GM12878 (cell line): ENCODE measurements around the gene SLC5A2. TPM values are rescaled to one million over a fixed set of nuclear protein-coding genes. Genes with fewer than 3 reads are reported as not detected.

Experiments
- ATAC-seq: fragments of 200-7000 bp; cut with Tn5 transposase; 3 replicates; pipeline ENCODE4 v1.9.1; 2020; ENCODE audit warnings: mild to moderate bottlenecking, moderate library complexity
- BruUV-seq: library from RNA; stranded (reverse); fragments of 400-500 nt; replicated peaks from 2 replicates; lab custom pipeline; 2021; lab: Mats Ljungman, UMichigan
- CTCF ChIA-PET: fragments of 300-600 bp; sonication (Branson Sonifier 250); formaldehyde crosslinking; extraction: SDS; loops from one replicate; lab custom pipeline; 2021; ENCODE audit warnings: inconsistent platforms; lab: Yijun Ruan, JAX
- POLR2A ChIA-PET: fragments of 350-600 bp; formaldehyde crosslinking; extraction: SDS; loops from one replicate; lab custom pipeline; 2021; ENCODE audit warnings: inconsistent platforms; lab: Charles Lee
- RAD21 ChIA-PET: fragments of 300-600 bp; sonication (Branson Sonifier 250); formaldehyde crosslinking; loops from one replicate; lab custom pipeline; 2023; ENCODE audit warnings: antibody characterized with exemption; ENCODE audit not compliant: unreplicated experiment; lab: Charles Lee
- SMC1A ChIA-PET: fragments of 300-600 bp; sonication (Branson Sonifier 250); formaldehyde crosslinking; loops from one replicate; lab custom pipeline; 2023; ENCODE audit not compliant: unreplicated experiment, uncharacterized antibody; lab: Charles Lee
- DNase-seq: peaks from one replicate; pipeline ENCODE4 v3.0.0-alpha.2; 2011; ENCODE audit warnings: low read depth, low spot score
- FAIRE-seq: peaks from 3 replicates; lab custom pipeline; 2011; peaks lifted over from hg19 to GRCh38; lab: Jason Lieb, UNC
- H2AFZ ChIP-seq: 2 replicates; pipeline ENCODE4 v1.6.0; 2011; ENCODE audit warnings: low read depth, low read length, control low read depth; ENCODE audit not compliant: control insufficient read depth
- H3K27ac ChIP-seq: 2 replicates; pipeline ENCODE4 v1.5.1; 2011; ENCODE audit warnings: control low read depth; ENCODE audit not compliant: control insufficient read depth, insufficient read depth
- H3K27me3 ChIP-seq, 2 experiments: replicated peaks in 1 of 2; 2 replicates each; pipeline versions ENCODE4 v1.6.0 to v1.6.1; 2011; ENCODE audit warnings: low read length in 1 of 2; ENCODE audit not compliant: control insufficient read depth in 2 of 2, insufficient read depth in 2 of 2
- H3K36me3 ChIP-seq, 2 experiments: 2 replicates each; pipeline ENCODE4 v1.5.1; 2011; ENCODE audit warnings: low read length in 1 of 2; ENCODE audit not compliant: control insufficient read depth in 2 of 2, insufficient read depth in 2 of 2
- H3K4me1 ChIP-seq: 2 replicates; pipeline ENCODE4 v1.6.1; 2011; ENCODE audit warnings: mild to moderate bottlenecking, low read length, moderate library complexity, mixed read lengths; ENCODE audit not compliant: control insufficient read depth, insufficient read depth
- H3K4me2 ChIP-seq: 2 replicates; pipeline ENCODE4 v1.6.0; 2011; ENCODE audit warnings: control low read depth; ENCODE audit not compliant: control insufficient read depth, insufficient read depth
- H3K4me3 ChIP-seq: fragments of 200-600 bp; sonication (generic); 2 replicates; pipeline ENCODE4 v1.5.1; 2016
- H3K79me2 ChIP-seq: 2 replicates; pipeline ENCODE4 v1.6.0; 2011; ENCODE audit warnings: low read length; ENCODE audit not compliant: control insufficient read depth, insufficient read depth
- H3K9ac ChIP-seq: 2 replicates; pipeline ENCODE4 v1.8.0; 2011; ENCODE audit warnings: low read length, control low read depth, mixed read lengths; ENCODE audit not compliant: control insufficient read depth, insufficient read depth
- H3K9me3 ChIP-seq: replicated peaks from 3 replicates; pipeline ENCODE4 v1.5.1; 2011; ENCODE audit warnings: mild to moderate bottlenecking, low read length; ENCODE audit not compliant: control insufficient read depth, insufficient read depth
- H4K20me1 ChIP-seq: 2 replicates; pipeline ENCODE4 v1.6.0; 2011; ENCODE audit not compliant: control insufficient read depth, insufficient read depth
- BCLAF1 ChIP-seq: fragments of 450-650 bp; IDR thresholded peaks from 2 replicates; pipeline ENCODE4 v1.6.1; 2017; ENCODE audit warnings: antibody characterized with exemption, mild to moderate bottlenecking, moderate library complexity
- EP300 ChIP-seq, 2 experiments: fragments of 150-350 bp in 1 of 2; IDR thresholded peaks; 2 replicates each; pipeline ENCODE4 v1.6.1; 2011 to 2012; ENCODE audit warnings: low read depth in 2 of 2, low read length in 2 of 2, borderline replicate concordance in 1 of 2, improper control_type of control experiment in 1 of 2, inconsistent platforms in 1 of 2; ENCODE audit not compliant: control insufficient read depth in 1 of 2
- KAT2A ChIP-seq: conservative IDR thresholded peaks from 2 replicates; pipeline ENCODE4 v1.6.1; 2011; ENCODE audit warnings: low read depth, low read length; ENCODE audit not compliant: control insufficient read depth
- ZNF384 ChIP-seq: IDR thresholded peaks from 2 replicates; pipeline ENCODE4 v1.6.1; 2012; ENCODE audit warnings: low read depth, mild to moderate bottlenecking, low read length, improper control_type of control experiment, borderline replicate concordance
- WGBS: methylation state at CpG from one replicate; pipeline ENCODE4 v1.1.6; 2016; ENCODE audit warnings: low lambda C conversion rate; ENCODE audit not compliant: insufficient replicate concordance, insufficient coverage; ENCODE audit errors: missing lambda C conversion rate; 5-methylcytosine and 5-hydroxymethylcytosine counted together
- in situ Hi-C: fragments of 300-500 bp; cut with MboI; formaldehyde crosslinking; loops from 9 replicates; pipeline ENCODE4 v1.14.3; 2018; ENCODE audit warnings: mixed read lengths
- intact Hi-C: fragments of 100-400 bp; cut with micrococcal nuclease; formaldehyde crosslinking; loops from one replicate; pipeline ENCODE4 v1.14.2; 2022; ENCODE audit not compliant: unreplicated experiment
- polyA plus RNA-seq, 11 experiments: library from polyadenylated mRNA; depleted of rRNA in 4 of 11; unstranded in 6 of 11; stranded (reverse) in 5 of 11; fragments of >200 nt; fragmentation: Nextera tagmentation in 4 of 11; fragmentation: Illumina TruSeq in 1 of 11; extraction: Ambion mirVana in 4 of 11; extraction: Trizol in 1 of 11; gene quantifications; 1 replicate in 1 of 11; 2 replicates in 10 of 11; pipeline versions ENCODE4 v1.2.1 to v1.2.3, GENCODE V29; 2011 to 2016; ENCODE audit warnings: inconsistent platforms in 2 of 11, missing spikeins in 2 of 11, low read depth in 1 of 11
- total RNA-seq, 4 experiments: library from RNA; depleted of rRNA in 3 of 4; stranded (reverse); fragments of >200 nt in 3 of 4; fragmentation: Illumina TruSeq in 1 of 4; extraction: Trizol in 1 of 4; gene quantifications; 2 replicates each; pipeline versions ENCODE4 v1.2.1 to v1.2.3, GENCODE V29; 2013 to 2021

SLC5A2 gene
- total and polyA plus RNA-seq, 10 of the 15 experiments (the other 5 are each of a cell fraction or from before 2014, with no cell fraction given) = 3.6 to 4.8 (median 4.4) TPM; not detected in 6

DNA sequence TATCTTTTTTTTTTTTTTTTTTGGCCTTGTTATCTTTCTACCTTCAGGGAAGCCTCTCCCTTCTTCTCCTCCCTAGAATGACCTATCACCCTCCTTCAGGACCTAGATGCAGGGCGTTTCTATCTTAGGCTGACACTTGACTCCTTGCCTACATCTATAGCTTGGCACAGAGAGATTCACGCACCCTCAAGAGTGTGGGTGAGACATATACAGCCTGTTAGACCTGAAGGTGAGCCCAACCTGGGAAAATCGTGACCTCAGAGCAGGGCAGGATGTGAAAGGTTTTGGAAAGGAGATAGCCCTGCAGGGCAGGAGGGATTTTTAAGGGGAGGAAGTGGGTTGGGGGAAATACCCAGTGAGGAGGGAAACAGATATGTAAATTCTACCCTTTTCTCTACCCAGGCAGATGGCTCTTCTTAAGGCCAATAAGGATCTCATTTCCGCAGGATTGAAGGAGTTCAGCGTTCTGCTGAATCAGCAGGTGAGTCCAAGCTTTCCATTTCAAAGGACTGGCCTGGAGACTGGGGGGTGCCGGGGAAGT is 44.9 kb downstream of the SLC5A2 start, which contains the start of gene AHSP:
Gene AHSP (plus strand): TSS at position 167 of the 541 bp plus-strand sequence. CDS start 240 bp downstream, at position 407.
- RAD21 ChIA-PET = no interaction called here
- no peak for TF ChIP-seq EP300 (IDR thresholded peaks at IDR 0.05; ENCODE audit: borderline replicate concordance in 1 of 2, control insufficient read depth in 1 of 2, low read depth in 2 of 2, low read length in 2 of 2)
- TF ChIP-seq BCLAF1 = no peak
- TF ChIP-seq KAT2A = no peak
- TF ChIP-seq ZNF384 = no peak
- FAIRE-seq (no peak), ATAC-seq (no peak), DNase-seq (no peak)
- CTCF ChIA-PET = no interaction called here
- POLR2A ChIA-PET = no interaction called here
- no peaks in the 10 kb centered on the region for H3K36me3 ChIP-seq
- SMC1A ChIA-PET = no interaction called here
- WGBS = 16% methylated on average over 6 of the region's 6 CpGs
- H3K27me3 ChIP-seq = no peaks in the 10 kb centered on the region
- no peaks in the 10 kb centered on the region for H4K20me1 ChIP-seq
- no peak within 1 kb of the TSS for H3K4me2 ChIP-seq
- H3K4me3 ChIP-seq = no peak within 1 kb of the TSS
- no TSS peak for BruUV-seq
- in situ Hi-C loops (no loop called here), intact Hi-C loops (no loop called here)
- no peaks in the 10 kb centered on the region for H3K4me1 ChIP-seq
- H3K9me3 ChIP-seq = no peaks in the 10 kb centered on the region; the same call in 2 of the 3 replicates
- no peak within 1 kb of the TSS for H3K27ac ChIP-seq
- H3K79me2 ChIP-seq = no peaks in the 10 kb centered on the region
- no peak within 1 kb of the TSS for H2AFZ ChIP-seq
- H3K9ac ChIP-seq = no peak within 1 kb of the TSS
